HG03159 (cell line): ENCODE data around the gene ERC2.
"Not testable (repeated sequence)": the region's sequence is repeated elsewhere in the genome, so short reads cannot be mapped to it uniquely, and the experiment has no call there.

ENCODE experiments used
- ATAC-seq: cut with Tn5 transposase; IDR thresholded peaks from one replicate; pipeline ENCODE4 v1.9.1; 2021; ENCODE audit warnings: mild to moderate bottlenecking, moderate library complexity; ENCODE audit not compliant: unreplicated experiment

The ERC2 gene

GRCh38 chr3:56468184-56469106, at the start of gene ERC2:
TSS of gene ERC2 (minus strand) at chr3:56468467.
- ATAC-seq = no peak

GRCh38 chr3:56502738-56503137, 34.5 kb upstream of the ERC2 start:
- ATAC-seq = no peak

DNA sequence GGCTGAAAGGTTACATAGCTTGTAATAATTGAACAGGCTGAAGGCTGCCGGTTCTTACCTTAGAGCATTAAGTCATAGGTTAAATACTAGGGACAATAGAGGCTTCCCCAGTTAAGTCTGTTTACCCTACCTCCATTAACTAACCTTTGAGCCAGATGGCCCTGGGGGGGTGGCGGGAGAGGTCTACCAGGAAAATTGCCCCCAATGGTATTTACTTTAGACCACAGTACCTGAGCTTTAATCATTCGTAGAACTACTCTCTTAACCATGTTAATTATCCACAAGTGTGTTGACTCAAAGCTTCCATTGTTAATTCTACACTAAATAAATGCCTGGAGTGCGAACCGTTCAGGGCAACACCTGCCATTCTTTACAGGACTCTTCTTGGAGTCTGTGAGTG, 28.1 kb upstream of the ERC2 start:
- not testable (repeated sequence) for ATAC-seq

GRCh38 chr3:56494679-56495322, 26.5 kb upstream of the ERC2 start:
- peak; percentile 96 for ATAC-seq

DNA sequence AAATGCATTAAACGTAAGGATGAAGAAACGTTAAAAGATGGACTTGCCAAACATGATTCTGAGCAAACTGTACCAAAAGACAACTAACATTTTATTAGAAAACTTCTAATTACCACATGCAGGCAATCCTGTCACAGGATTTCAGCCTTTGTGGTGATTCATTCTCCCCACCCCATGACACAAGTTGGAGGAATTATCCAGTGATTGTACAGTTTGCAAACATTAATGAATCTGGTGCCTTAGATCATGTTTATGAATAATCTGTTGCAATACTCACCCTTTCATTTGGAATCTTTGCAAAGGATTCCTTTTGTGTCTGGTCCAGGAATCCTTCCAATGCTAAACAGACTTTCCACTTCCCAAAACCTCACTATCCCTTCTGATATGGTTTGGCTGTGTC, 23.3 kb upstream of the ERC2 start:
- no peak for ATAC-seq

- ATAC-seq = no peak
These were observed 20.7 kb upstream of the ERC2 start for GRCh38 chr3:56488812-56489600.

- ATAC-seq = no peak
These were observed 16.3 kb upstream of the ERC2 start for GRCh38 chr3:56484525-56485032.

GRCh38 chr3:56484122-56484521, 15.9 kb upstream of the ERC2 start:
- no peak for ATAC-seq

DNA sequence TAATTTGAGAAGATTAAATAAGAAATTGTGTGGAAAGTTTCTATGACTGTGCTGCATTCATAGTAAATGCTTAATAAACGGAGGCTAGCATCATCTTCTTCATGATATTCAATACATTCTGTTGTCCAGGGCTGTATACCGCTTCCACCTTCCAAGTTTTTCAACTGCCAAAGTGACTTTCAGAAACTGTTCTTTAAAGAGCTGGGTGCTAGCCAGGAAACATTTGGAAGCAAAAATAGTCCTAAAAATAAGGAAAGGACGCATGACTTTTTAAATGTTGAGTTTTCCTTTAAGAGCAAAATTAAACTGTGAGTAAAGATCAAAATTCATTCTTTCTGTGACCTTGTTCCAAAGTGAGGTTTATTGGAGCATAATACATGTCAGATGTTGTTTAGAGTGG, 9.4 kb upstream of the ERC2 start:
- no peak for ATAC-seq

DNA sequence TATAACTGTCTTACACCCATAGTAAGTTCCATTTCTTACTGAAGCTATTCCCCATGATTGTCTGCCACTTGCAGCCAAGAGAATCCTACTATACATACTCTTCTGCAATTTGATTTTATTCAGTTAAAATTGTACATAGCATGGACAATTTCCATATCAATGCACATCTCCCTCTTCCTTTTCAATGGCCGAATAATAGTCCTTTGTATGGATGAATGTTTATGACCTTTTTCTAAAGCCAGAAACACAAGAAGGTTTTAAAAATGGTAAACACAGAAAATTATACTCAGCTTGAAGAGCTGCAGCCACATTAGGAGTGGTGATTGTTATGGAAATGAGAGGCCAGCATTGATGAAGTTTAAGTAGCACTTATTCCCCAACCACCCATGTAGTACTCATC, 8.5 kb upstream of the ERC2 start:
- no peak for ATAC-seq

- ATAC-seq = no peak
These were observed 3.5 kb upstream of the ERC2 start for GRCh38 chr3:56471771-56472170.

GRCh38 chr3:56469141-56469540, 874 bp upstream of the ERC2 start:
- ATAC-seq = no peak

DNA sequence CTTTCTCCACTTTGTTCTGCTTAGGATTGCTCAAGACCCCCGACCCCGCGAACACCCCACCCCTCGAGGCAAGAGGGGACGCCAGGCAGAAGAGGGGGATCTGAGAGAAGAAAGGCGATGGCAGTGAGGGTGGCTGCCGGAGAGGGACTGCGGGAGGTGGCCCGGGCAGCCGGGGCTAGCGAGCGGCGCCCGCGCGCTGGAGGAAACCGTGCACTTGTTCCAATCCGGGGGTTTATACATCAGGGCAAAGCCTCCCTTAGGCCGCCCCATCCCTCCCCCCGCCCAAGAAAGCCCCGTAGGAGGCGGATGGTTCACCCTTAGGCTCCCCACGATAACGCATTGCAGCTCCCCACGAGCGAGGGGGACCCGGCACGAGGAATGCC, 475 bp downstream of the ERC2 start:
- no peak for ATAC-seq

DNA sequence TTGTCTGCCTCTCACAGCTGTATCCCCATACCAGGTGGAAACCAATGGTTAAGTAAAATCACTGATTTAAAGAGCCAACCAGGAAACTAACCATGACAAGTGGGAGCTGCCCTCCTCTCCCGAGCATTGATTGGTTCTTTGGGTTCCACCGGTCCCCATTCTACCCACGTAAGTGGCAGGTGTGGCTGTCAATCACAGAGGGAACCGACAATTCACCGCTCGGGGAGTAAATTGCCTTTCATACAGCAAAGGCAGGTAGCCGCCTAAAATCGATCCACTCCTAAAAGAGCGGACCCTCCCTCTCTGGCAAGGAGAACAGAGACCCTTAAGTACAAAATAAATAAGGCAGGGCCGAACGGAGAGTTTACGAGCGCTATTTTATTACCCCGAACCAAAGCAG, 1.2 kb downstream of the ERC2 start:
- ATAC-seq = no peak

DNA sequence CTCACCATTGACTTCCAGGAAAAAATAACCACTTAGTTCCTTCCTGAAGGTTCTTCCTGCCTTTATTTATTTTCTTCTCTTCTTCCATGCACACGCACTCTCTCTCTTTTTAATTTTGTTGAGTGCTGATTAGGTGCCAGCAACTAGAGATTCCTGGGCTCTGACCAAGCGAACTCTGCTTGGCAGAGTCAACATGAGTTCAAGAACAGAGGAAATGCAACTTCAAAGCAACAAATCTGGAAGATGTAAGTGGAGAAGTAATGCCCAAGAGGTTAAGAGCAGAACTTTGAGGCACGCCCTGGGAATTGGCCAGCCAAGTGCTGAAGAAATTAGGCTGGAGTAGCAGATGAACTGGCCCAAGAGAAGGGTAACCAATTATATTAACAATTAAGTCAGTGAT, 8.5 kb downstream of the ERC2 start:
- ATAC-seq = no peak

DNA sequence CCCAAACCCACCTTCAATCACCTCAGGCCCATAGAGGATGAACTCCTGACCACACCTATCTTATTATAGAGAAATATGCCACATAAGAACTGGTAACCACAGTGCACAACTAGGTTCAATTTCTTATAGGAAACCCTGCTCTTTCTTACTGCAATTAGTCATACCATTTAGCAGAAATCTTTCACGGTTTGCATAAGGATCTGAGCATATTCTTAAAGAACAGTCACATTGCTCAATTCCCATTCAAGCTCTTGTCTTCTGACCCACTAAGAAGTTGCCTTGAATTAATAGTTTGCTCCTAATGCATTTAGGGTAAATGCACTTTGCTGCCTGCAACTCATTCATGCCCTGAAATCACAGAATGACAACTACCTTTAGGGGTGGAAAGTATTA, 9.2 kb downstream of the ERC2 start:
- ATAC-seq = no peak

DNA sequence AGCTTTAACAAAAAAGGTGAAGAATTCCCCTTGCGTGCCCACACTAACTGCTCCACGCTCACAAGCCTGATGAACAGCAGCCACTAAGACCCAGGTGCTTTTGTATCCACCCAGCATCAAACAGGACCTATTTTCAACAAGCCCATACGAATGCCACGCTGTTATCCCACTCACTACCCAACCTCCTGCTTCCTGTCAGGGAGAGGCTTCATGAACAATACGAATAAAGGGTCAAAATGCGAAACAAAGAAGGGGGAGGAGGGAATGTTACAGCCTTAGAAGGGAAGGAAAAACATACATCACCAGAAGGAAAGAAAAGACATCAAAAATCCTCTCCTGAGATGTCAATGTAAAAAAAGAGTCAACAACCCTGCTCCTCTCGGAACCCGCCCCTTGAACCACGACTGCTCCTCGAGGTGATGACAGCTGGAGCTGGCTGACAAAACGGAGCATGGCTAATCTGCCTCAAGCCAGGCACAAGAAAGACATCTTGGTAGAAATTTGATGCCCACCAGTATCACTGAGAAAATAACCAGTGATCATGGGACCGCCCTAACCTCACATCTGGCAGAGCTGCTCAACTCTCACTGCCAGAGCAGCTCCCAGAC, 9.7 kb downstream of the ERC2 start:
- ATAC-seq = no peak

DNA sequence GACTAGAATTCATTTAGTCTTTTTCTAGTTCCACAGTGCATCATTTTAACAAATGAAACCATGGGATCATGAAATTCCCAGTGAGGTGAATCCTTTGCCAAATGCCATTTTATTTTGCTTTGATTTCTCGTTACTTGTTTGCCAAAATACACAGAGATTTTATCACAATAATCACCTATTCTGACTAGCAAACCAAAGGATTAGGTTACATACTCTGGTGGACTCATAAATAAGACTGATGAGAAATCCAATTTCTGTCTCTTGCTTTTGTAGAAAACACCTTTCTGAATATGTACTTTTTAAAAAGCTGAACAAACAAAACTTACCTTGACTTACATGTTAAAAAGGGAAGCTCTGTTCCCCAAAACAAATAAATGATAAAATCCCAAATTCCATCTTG, 12.2 kb downstream of the ERC2 start:
- no peak for ATAC-seq

DNA sequence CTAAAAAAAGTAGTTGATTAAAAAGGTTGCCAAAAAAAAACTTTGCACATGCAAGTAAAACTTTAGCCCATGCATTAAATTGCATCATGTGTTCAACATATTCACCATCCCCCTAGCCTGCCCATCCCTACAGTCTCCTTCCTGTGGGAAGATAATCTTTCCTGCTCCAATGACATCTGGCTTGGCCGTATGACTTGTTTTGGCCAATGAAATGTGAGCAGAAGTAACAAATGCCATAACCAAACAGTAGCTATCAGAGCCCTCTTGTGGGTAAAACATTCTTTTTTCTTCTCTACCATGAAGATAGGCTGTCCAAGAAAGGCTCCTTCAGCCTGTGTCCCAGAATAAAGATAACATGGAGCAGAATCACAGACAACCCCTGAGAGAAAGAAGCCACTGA, 15.3 kb downstream of the ERC2 start:
- no peak for ATAC-seq

DNA sequence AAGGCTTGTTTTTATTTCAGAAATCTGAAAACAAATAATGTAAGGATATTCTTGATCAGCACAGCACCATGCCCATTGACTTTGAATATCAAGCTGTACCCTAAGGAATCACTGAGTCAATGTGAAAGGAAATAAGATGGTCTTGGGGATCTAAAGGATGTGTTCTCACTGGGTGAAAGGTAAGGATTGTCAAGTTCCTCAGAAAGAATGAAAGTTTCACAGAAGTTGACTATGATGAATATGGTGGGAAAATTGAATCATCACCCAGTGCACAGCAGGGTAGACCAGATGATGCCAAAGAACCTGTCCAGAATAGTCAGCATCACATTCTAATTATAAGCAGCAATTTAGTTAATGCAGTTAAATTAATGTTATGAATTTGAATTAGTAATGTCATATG, 16.2 kb downstream of the ERC2 start:
- no peak for ATAC-seq

- ATAC-seq = no peak
These were observed 24.9 kb downstream of the ERC2 start for GRCh38 chr3:56443372-56443771.
